Activated CD8-positive, alpha-beta memory T cell treated with anti-CD3 and anti-CD28 coated beads for 36 hours (primary cell): Measurements from ENCODE around the gene OR2T6. TPM values are rescaled to one million over a fixed set of nuclear protein-coding genes. Genes with fewer than 3 reads are reported as not detected.
"Not testable (repeated sequence)": the region's sequence is repeated elsewhere in the genome, so short reads cannot be mapped to it uniquely, and the experiment has no call there.

Source experiments
- CTCF ChIA-PET: fragments of 350-600 bp; sonication (Branson Sonifier 250); formaldehyde crosslinking; loops from one replicate; lab custom pipeline; 2021; ENCODE audit warnings: antibody characterized with exemption; lab: Charles Lee
- POLR2A ChIA-PET: fragments of 350-600 bp; sonication (Branson Sonifier 250); formaldehyde crosslinking; loops from one replicate; lab custom pipeline; 2021; ENCODE audit warnings: antibody characterized with exemption; lab: Charles Lee
- total RNA-seq, 2 experiments: library from RNA; stranded (reverse); gene quantifications; one replicate each; pipeline ENCODE4 v1.2.3, GENCODE V29; 2021

Gene OR2T6
- total RNA-seq, 2 experiments from 2014 or later, result not detected

GRCh38 chr1:248428192-248428533, 52.6 kb downstream of the OR2T6 start:
- POLR2A ChIA-PET, result not testable (repeated sequence)

DNA sequence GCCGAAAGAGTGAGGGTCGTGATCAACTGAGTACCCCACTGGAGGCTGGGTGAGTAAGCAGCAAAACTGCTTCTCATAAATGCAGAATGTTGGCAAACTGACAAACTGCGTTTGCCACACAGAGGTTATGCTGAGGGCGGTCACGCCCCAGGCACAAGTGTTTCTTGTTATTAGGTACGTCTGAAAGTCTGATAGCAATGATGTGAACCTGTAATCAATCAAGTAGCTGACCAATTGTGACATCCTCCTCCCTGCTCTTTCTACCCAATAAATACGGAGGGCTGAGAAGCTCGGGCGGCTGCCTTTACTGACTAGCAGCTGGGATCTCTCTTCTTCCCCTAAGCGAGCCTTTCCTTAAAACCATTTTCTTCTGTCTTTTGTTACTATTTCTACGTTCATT, 56.1 kb downstream of the OR2T6 start:
- POLR2A ChIA-PET, CTCF ChIA-PET: not testable (repeated sequence)

More at GRCh38 chr1:248428192-248428533, 52.6 kb downstream of the OR2T6 start:
- CTCF ChIA-PET, result not testable (repeated sequence)

- POLR2A ChIA-PET, CTCF ChIA-PET: not testable (repeated sequence)
Measured at GRCh38 chr1:248432201-248432600, 56.7 kb downstream of the OR2T6 start.

DNA sequence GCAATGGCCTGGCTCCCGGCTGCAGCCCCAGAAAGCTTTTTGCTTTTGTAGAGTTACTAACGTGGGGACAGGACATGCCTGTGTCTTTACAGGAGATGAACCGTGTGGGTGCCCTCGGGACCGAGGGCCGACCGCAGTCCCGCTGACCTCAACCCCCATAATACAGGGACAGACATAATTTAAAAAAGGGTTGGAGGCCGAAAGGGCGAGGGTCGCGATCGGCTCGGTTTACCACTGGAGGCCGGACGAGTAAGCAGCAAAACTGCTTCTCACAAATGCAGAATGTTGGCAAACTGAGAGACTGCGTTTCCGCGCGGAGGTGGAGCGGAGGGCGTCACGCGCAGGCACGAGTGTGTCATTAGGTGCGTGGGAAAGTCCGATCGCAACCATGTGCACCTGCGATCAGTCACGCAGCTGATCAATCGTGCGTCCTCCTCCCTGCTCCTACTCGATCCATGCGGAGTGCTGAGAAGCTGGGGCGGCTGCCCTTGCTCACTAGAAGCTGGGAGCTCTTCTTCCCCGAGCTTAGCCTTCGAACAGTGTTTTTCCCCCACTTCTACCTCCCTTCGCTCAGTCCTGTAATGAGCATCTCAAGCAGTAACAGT, 58.4 kb downstream of the OR2T6 start:
- POLR2A ChIA-PET, CTCF ChIA-PET: not testable (repeated sequence)

GRCh38 chr1:248434913-248435312, 59.4 kb downstream of the OR2T6 start:
- CTCF ChIA-PET, result not testable (repeated sequence)

DNA sequence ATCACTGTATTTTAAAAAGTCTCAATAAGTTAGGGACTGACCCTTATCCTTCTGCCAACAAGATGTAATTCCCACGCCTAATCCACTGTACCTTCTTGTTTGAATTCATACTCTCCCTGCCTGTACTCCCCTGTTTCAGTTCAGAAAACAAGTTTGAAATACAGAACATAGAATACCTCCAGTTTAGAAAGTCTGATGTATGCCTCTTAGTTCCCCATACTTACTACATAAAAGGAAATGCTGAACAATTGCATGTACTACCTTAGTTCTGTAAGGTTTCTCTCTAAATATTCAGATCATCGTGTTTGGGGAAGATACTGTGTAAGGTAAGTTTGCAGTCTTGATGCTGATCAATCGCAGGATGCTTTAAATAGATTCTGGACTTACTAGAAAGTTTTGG, 60.8 kb downstream of the OR2T6 start:
- POLR2A ChIA-PET, CTCF ChIA-PET: not testable (repeated sequence)

More at GRCh38 chr1:248434913-248435312, 59.4 kb downstream of the OR2T6 start:
- POLR2A ChIA-PET, result not testable (repeated sequence)

- POLR2A ChIA-PET, CTCF ChIA-PET: not testable (repeated sequence)
Measured at GRCh38 chr1:248438668-248439067, 63.1 kb downstream of the OR2T6 start.

DNA sequence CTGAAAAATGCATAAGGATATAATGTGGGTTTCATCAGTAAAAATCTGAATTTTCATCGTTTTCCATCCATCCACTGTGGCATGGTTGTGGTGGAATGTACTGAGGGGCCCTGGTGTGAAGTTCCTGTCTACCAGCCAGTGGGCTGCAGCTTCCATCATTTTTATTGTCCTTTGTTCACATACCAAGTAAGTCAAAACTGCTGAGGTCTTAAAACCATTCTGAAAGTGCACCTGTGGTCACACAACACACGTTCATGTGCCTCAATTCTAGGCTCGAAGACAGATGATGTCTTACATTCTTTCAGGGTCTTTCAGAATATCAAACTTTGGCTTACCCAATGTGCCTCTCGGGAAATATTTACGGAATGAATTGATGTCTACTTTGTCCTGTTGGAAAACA, 63.7 kb downstream of the OR2T6 start:
- POLR2A ChIA-PET, CTCF ChIA-PET: not testable (repeated sequence)

Other genes with a start within 250 kb of the OR2T6 start
- gene OR2M5, start 230.6 kb upstream of the OR2T6 start, total RNA-seq, result not detected
- not detected for gene OR2M2, start 200.9 kb upstream of the OR2T6 start, total RNA-seq
- not detected for gene OR2M3, start 178.5 kb upstream of the OR2T6 start, total RNA-seq
- not detected for gene OR2M4, start 144.3 kb upstream of the OR2T6 start, total RNA-seq
- not detected for gene OR2T33, start 97.8 kb upstream of the OR2T6 start, total RNA-seq
- gene OR2T12, start 72.3 kb upstream of the OR2T6 start, total RNA-seq, result not detected
- not detected for gene OR2M7, start 51.2 kb upstream of the OR2T6 start, total RNA-seq
- gene OR14C36, start 27.0 kb upstream of the OR2T6 start, total RNA-seq, result not detected
- not detected for gene OR2T4, start 14.1 kb upstream of the OR2T6 start, total RNA-seq
- not detected for gene OR2T1, start 27.3 kb downstream of the OR2T6 start, total RNA-seq
- gene OR2T2, start 69.9 kb downstream of the OR2T6 start, total RNA-seq, result not detected
- not detected for gene OR2T3, start 97.6 kb downstream of the OR2T6 start, total RNA-seq
- not detected for gene OR2T5, start 112.8 kb downstream of the OR2T6 start, total RNA-seq
- not detected for gene OR2G6, start 132.3 kb downstream of the OR2T6 start, total RNA-seq
- not detected for gene OR2T29, start 187.0 kb downstream of the OR2T6 start, total RNA-seq
- gene OR2T34, start 199.0 kb downstream of the OR2T6 start, total RNA-seq, result not detected
- not detected for gene OR2T10, start 222.0 kb downstream of the OR2T6 start, total RNA-seq